H1 (cell line): Measurements from ENCODE around the gene FCRL4. TPM values are rescaled to one million over a fixed set of nuclear protein-coding genes. Genes with fewer than 3 reads are reported as not detected.
"Not testable (repeated sequence)": the region's sequence is repeated elsewhere in the genome, so short reads cannot be mapped to it uniquely, and the experiment has no call there.

Source experiments
- CTCF ChIA-PET: fragments of 300-600 bp; sonication (Branson Sonifier 250); formaldehyde crosslinking; loops from one replicate; lab custom pipeline; 2021; ENCODE audit not compliant: partially characterized antibody; lab: Charles Lee
- POLR2A ChIA-PET: fragments of 300-600 bp; sonication (Branson Sonifier 250); formaldehyde crosslinking; loops from one replicate; lab custom pipeline; 2021; ENCODE audit warnings: inconsistent platforms; ENCODE audit not compliant: partially characterized antibody; lab: Charles Lee
- DNase-seq, 2 experiments: peaks; one replicate each; pipeline versions ENCODE4 v3.0.0 to v3.0.0-alpha.2; 2010 to 2022; ENCODE audit warnings: low spot score in 2 of 2, low read depth in 1 of 2, mixed read lengths in 1 of 2
- FAIRE-seq: peaks from 2 replicates; lab custom pipeline; 2011; peaks lifted over from hg19 to GRCh38; lab: Jason Lieb, UNC
- H2AFZ ChIP-seq: 2 replicates; pipeline ENCODE4 v1.8.1; 2012; ENCODE audit warnings: low read length, inconsistent platforms
- H2AK5ac ChIP-seq: 2 replicates; pipeline ENCODE4 v1.6.1; 2013; ENCODE audit warnings: low read depth, low read length
- H2BK120ac ChIP-seq: replicated peaks from 2 replicates; pipeline ENCODE3; 2013; ENCODE audit warnings: low read depth, low read length, inconsistent platforms
- H2BK12ac ChIP-seq: 2 replicates; pipeline ENCODE4 v1.6.1; 2013; ENCODE audit warnings: low read depth, low read length
- H2BK15ac ChIP-seq: 2 replicates; pipeline ENCODE4 v1.6.1; 2013; ENCODE audit warnings: low read length
- H2BK20ac ChIP-seq: 2 replicates; pipeline ENCODE4 v1.6.1; 2013; ENCODE audit warnings: low read length
- H2BK5ac ChIP-seq: 2 replicates; pipeline ENCODE4 v1.6.1; 2013; ENCODE audit warnings: low read depth, low read length
- H3K14ac ChIP-seq: 2 replicates; pipeline ENCODE4 v1.6.1; 2013; ENCODE audit warnings: inconsistent platforms; ENCODE audit not compliant: insufficient read length
- H3K18ac ChIP-seq: 2 replicates; pipeline ENCODE4 v1.6.1; 2013; ENCODE audit warnings: low read length; ENCODE audit errors: extremely low read depth
- H3K23ac ChIP-seq: 2 replicates; pipeline ENCODE4 v1.6.1; 2013; ENCODE audit warnings: inconsistent platforms; ENCODE audit not compliant: insufficient read length
- H3K23me2 ChIP-seq: 2 replicates; pipeline ENCODE4 v1.6.1; 2013; ENCODE audit warnings: low read depth, low read length
- H3K27ac ChIP-seq: 2 replicates; pipeline ENCODE4 v1.6.1; 2011; ENCODE audit warnings: low read depth, low read length, inconsistent platforms
- H3K27me3 ChIP-seq, 4 experiments: replicated peaks in 1 of 4; 1 replicate in 1 of 4; 2 replicates in 3 of 4; pipeline versions ENCODE4 v1.6.1 to v1.8.1; 2011 to 2013; ENCODE audit warnings: low read length in 3 of 4, mild to moderate bottlenecking in 3 of 4, inconsistent platforms in 2 of 4, mixed read lengths in 2 of 4, moderate library complexity in 1 of 4; ENCODE audit not compliant: control insufficient read depth in 3 of 4, insufficient read depth in 3 of 4; ENCODE audit errors: extremely low read depth in 1 of 4
- H3K36me3 ChIP-seq, 4 experiments: 2 replicates each; pipeline versions ENCODE4 v1.6.1 to v1.8.1; 2011 to 2013; ENCODE audit warnings: mild to moderate bottlenecking in 4 of 4, low read length in 3 of 4, moderate library complexity in 2 of 4, control low read depth in 1 of 4, inconsistent platforms in 1 of 4; ENCODE audit not compliant: insufficient read depth in 4 of 4, control insufficient read depth in 2 of 4
- H3K4ac ChIP-seq: replicated peaks from 2 replicates; pipeline ENCODE3; 2013; ENCODE audit warnings: low read length, low read depth, mixed read lengths, inconsistent platforms; ENCODE audit not compliant: insufficient read length
- H3K4me1 ChIP-seq, 4 experiments: replicated peaks in 1 of 4; 1 replicate in 1 of 4; 2 replicates in 3 of 4; pipeline versions ENCODE4 v1.6.1 to v1.8.1; 2011 to 2013; ENCODE audit warnings: low read length in 3 of 4, inconsistent platforms in 2 of 4, mixed read lengths in 1 of 4; ENCODE audit not compliant: insufficient read depth in 4 of 4, control insufficient read depth in 3 of 4
- H3K4me2 ChIP-seq, 2 experiments: 2 replicates each; pipeline versions ENCODE4 v1.6.1 to v1.8.1; 2011 to 2013; ENCODE audit warnings: low read depth in 2 of 2, low read length in 2 of 2, control low read depth in 1 of 2, inconsistent platforms in 1 of 2, mild to moderate bottlenecking in 1 of 2; ENCODE audit not compliant: insufficient read depth in 1 of 2
- H3K4me3 ChIP-seq, 4 experiments: fragments of 200-600, 300-600 bp in 1 of 4; sonication (generic), shearing (Covaris generic), sonication (Bioruptor Twin) in 1 of 4; 2 replicates each; pipeline versions ENCODE4 v1.5.1 to v1.8.1; 2011 to 2016; ENCODE audit warnings: low read length in 4 of 4, low read depth in 3 of 4, control low read depth in 2 of 4, inconsistent platforms in 2 of 4, mild to moderate bottlenecking in 2 of 4, mixed read lengths in 1 of 4, moderate library complexity in 1 of 4; ENCODE audit not compliant: insufficient read depth in 2 of 4; ENCODE audit errors: extremely low read depth in 1 of 4
- H3K56ac ChIP-seq: replicated peaks from 2 replicates; pipeline ENCODE3; 2013; ENCODE audit warnings: low read depth, mild to moderate bottlenecking, mixed read lengths, low read length, inconsistent platforms; ENCODE audit not compliant: insufficient read length
- H3K79me1 ChIP-seq: 2 replicates; pipeline ENCODE4 v1.6.1; 2013; ENCODE audit warnings: low read depth, low read length, control low read depth
- H3K79me2 ChIP-seq, 2 experiments: 2 replicates each; pipeline versions ENCODE4 v1.6.1 to v1.8.1; 2012 to 2013; ENCODE audit warnings: low read length in 2 of 2, mild to moderate bottlenecking in 2 of 2, inconsistent platforms in 1 of 2; ENCODE audit not compliant: insufficient read depth in 2 of 2, control insufficient read depth in 1 of 2
- H3K9ac ChIP-seq, 4 experiments: replicated peaks in 1 of 4; 1 replicate in 1 of 4; 2 replicates in 3 of 4; pipeline versions ENCODE4 v1.6.1 to v1.8.1; 2011 to 2013; ENCODE audit warnings: low read depth in 3 of 4, low read length in 3 of 4, control low read depth in 2 of 4, mild to moderate bottlenecking in 2 of 4, moderate library complexity in 2 of 4, inconsistent platforms in 1 of 4; ENCODE audit errors: extremely low read depth in 1 of 4
- H3K9me3 ChIP-seq, 2 experiments: 2 replicates each; pipeline versions ENCODE4 v1.6.1 to v1.8.1; 2012 to 2013; ENCODE audit warnings: mild to moderate bottlenecking in 2 of 2, moderate library complexity in 2 of 2, control low read depth in 1 of 2, inconsistent platforms in 1 of 2, low read depth in 1 of 2, low read length in 1 of 2, mixed read lengths in 1 of 2; ENCODE audit not compliant: insufficient read depth in 2 of 2
- H4K20me1 ChIP-seq, 2 experiments: replicated peaks in 1 of 2; 2 replicates each; pipeline versions ENCODE3 to v1.8.1; 2011 to 2013; ENCODE audit warnings: inconsistent platforms in 2 of 2, low read length in 2 of 2, mild to moderate bottlenecking in 1 of 2; ENCODE audit not compliant: insufficient read depth in 2 of 2, control insufficient read depth in 1 of 2
- H4K5ac ChIP-seq: 2 replicates; pipeline ENCODE4 v1.6.1; 2013; ENCODE audit warnings: low read length, low read depth, mixed read lengths, inconsistent platforms; ENCODE audit not compliant: insufficient read length
- H4K8ac ChIP-seq: 2 replicates; pipeline ENCODE4 v1.8.0; 2013; ENCODE audit warnings: mild to moderate bottlenecking, moderate library complexity, low read length, inconsistent platforms; ENCODE audit not compliant: insufficient read depth; ENCODE audit errors: extremely low read depth
- H4K91ac ChIP-seq: replicated peaks from 2 replicates; pipeline ENCODE3; 2013; ENCODE audit warnings: low read length, mixed read lengths, inconsistent platforms; ENCODE audit not compliant: insufficient read length
- RNF2 ChIP-seq: fragments of 200-900, 300-1000 bp; sonication (generic); IDR thresholded peaks from 2 replicates; pipeline ENCODE4 v1.7.1; 2016; ENCODE audit warnings: borderline replicate concordance, low read depth, mild to moderate bottlenecking, antibody characterized with exemption, low read length; ENCODE audit not compliant: poor library complexity, severe bottlenecking; ENCODE audit errors: missing control alignments
- YY1 ChIP-seq: IDR thresholded peaks from 2 replicates; pipeline ENCODE4 v1.6.1; 2011; ENCODE audit warnings: low read depth, mild to moderate bottlenecking, low read length
- WGBS, 2 experiments: shearing (Covaris generic) in 1 of 2; methylation state at CpG; one replicate each; pipeline versions ENCODE4 v1.1.6 to v1.1.7; 2013 to 2015; ENCODE audit warnings: low lambda C conversion rate in 2 of 2, mixed read lengths in 2 of 2, inconsistent platforms in 1 of 2, low coverage in 1 of 2, missing lambda C conversion rate in 1 of 2; ENCODE audit not compliant: insufficient replicate concordance in 2 of 2, insufficient coverage in 1 of 2, insufficient read length in 1 of 2; ENCODE audit errors: extremely low coverage in 1 of 2, missing lambda C conversion rate in 1 of 2; 5-methylcytosine and 5-hydroxymethylcytosine counted together
- polyA plus RNA-seq, 7 experiments: library from polyadenylated mRNA; depleted of rRNA in 3 of 7; stranded (reverse) in 5 of 7; unstranded in 2 of 7; fragments of >200 nt in 5 of 7; fragments of 200-250 nt in 2 of 7; gene quantifications; 1 replicate in 5 of 7; 2 replicates in 1 of 7; 4 replicates in 1 of 7; pipeline versions ENCODE4 v1.2.1 to v1.2.3, GENCODE V29; 2011 to 2013; ENCODE audit warnings: missing spikeins in 2 of 7, mixed read lengths in 2 of 7
- total RNA-seq: library from RNA; stranded (reverse); fragmentation: NEBNext Ultra II Directional; extraction: Animal tissue kit (Norgen Biotek cat#: 25700); gene quantifications from 2 replicates; pipeline ENCODE4 v1.2.1, GENCODE V29; 2021

Gene FCRL4
- total and polyA plus RNA-seq, 2 of the 8 experiments (the other 6 are each of a cell fraction or from before 2014, with no cell fraction given) = not detected

DNA sequence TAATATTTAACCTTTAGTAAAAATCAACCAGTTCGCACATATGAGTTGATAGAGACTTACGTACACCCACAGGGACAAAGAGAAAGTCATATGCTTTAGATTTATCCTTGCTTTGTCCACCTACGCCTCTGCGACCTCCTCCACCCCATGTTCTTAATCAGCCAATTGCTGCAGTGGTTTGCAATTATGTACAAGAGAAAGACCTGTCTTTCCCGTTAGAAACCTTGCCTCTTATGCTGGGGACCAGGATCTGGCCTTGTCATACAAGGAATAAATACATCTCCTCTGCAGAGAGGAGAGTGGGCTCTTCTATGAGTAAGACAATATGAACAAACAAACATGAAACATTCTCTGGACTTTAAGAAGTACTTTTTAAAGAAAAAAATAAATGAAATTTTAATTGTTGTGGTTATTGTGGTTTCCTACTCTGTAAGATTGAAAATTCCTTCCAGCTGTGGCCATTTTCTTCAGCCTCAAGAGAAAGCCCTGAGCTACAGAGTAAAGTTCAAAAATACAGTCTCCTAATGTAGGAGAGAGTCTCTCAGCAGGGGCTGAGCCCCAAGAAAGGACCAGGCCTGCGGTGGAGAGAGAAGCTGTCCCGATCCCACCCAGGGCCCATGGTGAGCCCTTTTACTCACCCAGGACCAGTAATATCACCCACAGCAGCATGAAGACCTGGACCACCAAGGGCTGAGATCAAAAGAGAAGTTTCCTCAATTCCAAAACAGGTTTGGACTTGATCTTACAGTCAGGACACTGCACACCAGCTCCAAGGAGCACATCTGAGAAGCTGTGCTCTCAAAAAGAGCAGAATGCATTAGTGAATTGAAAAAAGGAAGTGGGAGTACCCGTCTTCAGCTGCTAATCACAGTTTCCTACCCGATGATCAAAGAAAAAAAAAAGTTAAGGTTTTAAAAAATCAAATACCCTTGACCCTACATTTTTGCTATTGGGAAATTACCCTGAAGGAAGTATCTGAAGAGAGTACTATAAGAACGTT, 45.9 kb downstream of the FCRL4 start, which contains the start of gene FCRL5 (continued):
- TF ChIP-seq YY1 (no peak), RNF2 (no peak)

DNA sequence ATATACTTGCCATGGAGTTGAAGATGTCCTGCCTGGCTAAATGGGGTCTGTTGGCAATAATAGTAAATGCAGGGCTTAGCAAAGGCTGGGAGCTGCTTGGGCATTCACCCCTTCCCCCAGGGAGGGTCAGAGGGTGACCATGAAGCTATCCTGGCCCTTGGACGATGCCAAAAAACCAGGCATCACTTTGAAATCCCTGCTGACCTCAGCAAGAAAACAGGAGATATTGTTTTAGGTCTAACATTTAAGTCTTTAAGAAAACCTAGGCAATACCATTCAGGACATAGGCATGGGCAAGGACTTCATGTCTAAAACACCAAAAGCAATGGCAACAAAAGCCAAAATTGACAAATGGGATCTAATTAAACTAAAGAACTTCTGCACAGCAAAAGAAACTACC, 49.8 kb downstream of the FCRL4 start:
- H2AFZ ChIP-seq, H3K56ac ChIP-seq, H4K91ac ChIP-seq, H4K5ac ChIP-seq, H3K79me2 ChIP-seq, H2BK20ac ChIP-seq, H3K14ac ChIP-seq, H3K23ac ChIP-seq, H3K4me1 ChIP-seq, H2BK5ac ChIP-seq, H3K4ac ChIP-seq, H4K20me1 ChIP-seq, H2BK120ac ChIP-seq, POLR2A ChIA-PET, DNase-seq, H3K9me3 ChIP-seq, H4K8ac ChIP-seq, H2BK12ac ChIP-seq, H3K4me3 ChIP-seq, H3K79me1 ChIP-seq, H3K23me2 ChIP-seq, H2AK5ac ChIP-seq, H3K9ac ChIP-seq, FAIRE-seq, H2BK15ac ChIP-seq, H3K18ac ChIP-seq, H3K36me3 ChIP-seq, H3K4me2 ChIP-seq, H3K27ac ChIP-seq, H3K27me3 ChIP-seq: not testable (repeated sequence)
- 81% methylated on average over 1 of the region's 1 CpG; no CpG with 5 or more reads in 1 of the 2 experiments for WGBS, 2 experiments
- CTCF ChIA-PET = interaction anchor here (0.9 to 1.6 kb wide), 2 partner anchors 32 to 93 kb away, joined by 3 to 10 read pairs; no protein-coding TSS in a partner anchor
